HepG2 (cell line): ENCODE results near the gene NPHP4. TPM values are rescaled to one million over a fixed set of nuclear protein-coding genes. Genes with fewer than 3 reads are reported as not detected.
A peak's percentile ranks its signal among the peaks of the same experiment; 100 is the strongest.

ENCODE experiments used
- ATAC-seq: fragments of 200-7000 bp; cut with Tn5 transposase; 3 replicates; pipeline ENCODE4 v1.9.1; 2020; ENCODE audit warnings: mild to moderate bottlenecking, moderate library complexity
- BruUV-seq: library from RNA; stranded (reverse); fragments of 400-500 nt; replicated peaks from 2 replicates; lab custom pipeline; 2021; lab: Mats Ljungman, UMichigan
- CTCF ChIA-PET: fragments of 300-600 bp; formaldehyde crosslinking; extraction: SDS; loops from one replicate; lab custom pipeline; 2021; ENCODE audit warnings: low total read pairs, inconsistent platforms, low intra/inter-chr PET ratio; lab: Yijun Ruan, JAX
- POLR2A ChIA-PET: fragments of 350-600 bp; sonication (Branson Sonifier 250); formaldehyde crosslinking; loops from one replicate; lab custom pipeline; 2020; ENCODE audit warnings: antibody characterized with exemption, inconsistent platforms; lab: Yijun Ruan, JAX
- DNase-seq: peaks from one replicate; pipeline ENCODE4 v3.0.0-alpha.2; 2015; ENCODE audit warnings: low spot score
- FAIRE-seq: peaks from 3 replicates; lab custom pipeline; 2011; peaks lifted over from hg19 to GRCh38; lab: Jason Lieb, UNC
- H2AFZ ChIP-seq: one replicate; pipeline ENCODE4 v1.6.1; 2011; ENCODE audit warnings: low read length, inconsistent platforms
- H3K27ac ChIP-seq: fragments of 300-600 bp; 3 replicates; pipeline ENCODE4 v1.8.0; 2011; ENCODE audit warnings: mixed run types, mild to moderate bottlenecking, mixed read lengths, low read length, inconsistent platforms; ENCODE audit not compliant: insufficient read depth; ENCODE audit errors: extremely low read length
- H3K27me3 ChIP-seq, 2 experiments: fragments of 200-600 bp in 1 of 2; 2 replicates in 1 of 2; 3 replicates in 1 of 2; pipeline versions ENCODE4 v1.6.0 to v1.8.0; 2011; ENCODE audit warnings: low read length in 2 of 2, mild to moderate bottlenecking in 2 of 2, moderate library complexity in 2 of 2, inconsistent platforms in 1 of 2; ENCODE audit not compliant: insufficient read depth in 2 of 2, control insufficient read depth in 1 of 2
- H3K36me3 ChIP-seq, 2 experiments: fragments of 200-600 bp in 1 of 2; replicated peaks in 1 of 2; 2 replicates in 1 of 2; 3 replicates in 1 of 2; pipeline versions ENCODE4 v1.5.1 to v1.8.0; 2011; ENCODE audit warnings: low read length in 2 of 2, inconsistent platforms in 1 of 2; ENCODE audit not compliant: insufficient read depth in 2 of 2, control insufficient read depth in 1 of 2
- H3K4me1 ChIP-seq: 2 replicates; pipeline ENCODE4 v1.5.1; 2012; ENCODE audit warnings: low read length, inconsistent platforms; ENCODE audit not compliant: insufficient read depth
- H3K4me2 ChIP-seq: 2 replicates; pipeline ENCODE4 v1.6.0; 2011; ENCODE audit warnings: low read depth, low read length, inconsistent platforms
- H3K4me3 ChIP-seq, 3 experiments: fragments of 200-600 bp in 1 of 3; sonication (generic), shearing (Covaris generic) in 1 of 3; replicated peaks in 1 of 3; 2 replicates each; pipeline ENCODE4 v1.5.1; 2011 to 2016; ENCODE audit warnings: low read length in 3 of 3, inconsistent platforms in 2 of 3, low read depth in 2 of 3, mild to moderate bottlenecking in 2 of 3, control low read depth in 1 of 3, mixed read lengths in 1 of 3; ENCODE audit not compliant: insufficient read depth in 1 of 3
- H3K79me2 ChIP-seq: one replicate; pipeline ENCODE4 v1.6.1; 2011; ENCODE audit warnings: low read length, inconsistent platforms; ENCODE audit not compliant: insufficient read depth
- H3K9ac ChIP-seq: 2 replicates; pipeline ENCODE4 v1.6.0; 2011; ENCODE audit warnings: mild to moderate bottlenecking, low read depth, low read length, inconsistent platforms; ENCODE audit not compliant: insufficient read depth
- H3K9me3 ChIP-seq: 2 replicates; pipeline ENCODE4 v1.5.1; 2012; ENCODE audit warnings: mild to moderate bottlenecking, low read length
- H4K20me1 ChIP-seq: 2 replicates; pipeline ENCODE4 v1.6.0; 2011; ENCODE audit warnings: inconsistent platforms, mild to moderate bottlenecking, low read length, moderate library complexity; ENCODE audit not compliant: insufficient read depth
- AKAP8 ChIP-seq: sonication (generic); formaldehyde crosslinking; IDR thresholded peaks from 2 replicates; pipeline ENCODE4 v1.5.1; 2020; ENCODE audit warnings: mild to moderate bottlenecking, missing genetic modification reagents
- ARNT ChIP-seq: fragments of 450-650 bp; IDR thresholded peaks from 2 replicates; pipeline ENCODE4 v1.6.1; 2017
- ELF4 ChIP-seq: sonication (generic); formaldehyde crosslinking; IDR thresholded peaks from 2 replicates; pipeline ENCODE4 v1.5.0; 2020; ENCODE audit warnings: missing genetic modification reagents, mild to moderate bottlenecking, moderate library complexity, borderline replicate concordance
- HHEX ChIP-seq: IDR thresholded peaks from 2 replicates; pipeline ENCODE4 v1.6.1; 2016; ENCODE audit warnings: control low read depth
- MAFG ChIP-seq: sonication (generic); formaldehyde crosslinking; IDR thresholded peaks from 2 replicates; pipeline ENCODE4 v1.5.1; 2020; ENCODE audit warnings: mild to moderate bottlenecking, missing genetic modification reagents
- MEIS1 ChIP-seq: sonication (generic); formaldehyde crosslinking; IDR thresholded peaks from 2 replicates; pipeline ENCODE4 v1.9.0; 2021; ENCODE audit warnings: mild to moderate bottlenecking, missing genetic modification reagents, moderate library complexity, borderline replicate concordance
- POLR2G ChIP-seq: fragments of 200-400 bp; formaldehyde crosslinking; IDR thresholded peaks from 2 replicates; pipeline ENCODE4 v1.6.1; 2018; ENCODE audit warnings: mild to moderate bottlenecking, low read depth, low read length, moderate library complexity
- RAD51 ChIP-seq: fragments of 450-650 bp; IDR thresholded peaks from 2 replicates; pipeline ENCODE4 v1.6.1; 2016; ENCODE audit warnings: borderline replicate concordance
- RELA ChIP-seq: sonication (generic); formaldehyde crosslinking; IDR thresholded peaks from 2 replicates; pipeline ENCODE4 v1.4.0; 2020; ENCODE audit warnings: missing genetic modification reagents
- SP4 ChIP-seq: sonication (generic); formaldehyde crosslinking; IDR thresholded peaks from 2 replicates; pipeline ENCODE4 v1.8.1; 2023; ENCODE audit warnings: mild to moderate bottlenecking, missing genetic modification reagents
- ZGPAT ChIP-seq: IDR thresholded peaks from 2 replicates; pipeline ENCODE4 v1.6.1; 2016; ENCODE audit warnings: mild to moderate bottlenecking
- ZKSCAN1 ChIP-seq: fragments of 150-350 bp; IDR thresholded peaks from 2 replicates; pipeline ENCODE4 v1.6.1; 2014; ENCODE audit warnings: low read length
- ZMAT5 ChIP-seq: sonication (generic); formaldehyde crosslinking; IDR thresholded peaks from 2 replicates; pipeline ENCODE4 v1.5.0; 2020; ENCODE audit warnings: mild to moderate bottlenecking, low read depth, missing genetic modification reagents, borderline replicate concordance
- ZNF335 ChIP-seq: sonication (generic); formaldehyde crosslinking; IDR thresholded peaks from 2 replicates; pipeline ENCODE4 v1.4.0; 2020; ENCODE audit warnings: missing genetic modification reagents
- ZNF33A ChIP-seq: sonication (generic); formaldehyde crosslinking; IDR thresholded peaks from 2 replicates; pipeline ENCODE4 v1.5.1; 2020; ENCODE audit warnings: missing genetic modification reagents, mild to moderate bottlenecking, moderate library complexity, borderline replicate concordance
- ZNF672 ChIP-seq: sonication (generic); formaldehyde crosslinking; IDR thresholded peaks from 2 replicates; pipeline ENCODE4 v1.8.1; 2022; ENCODE audit warnings: missing genetic modification reagents
- ZNF687 ChIP-seq: sonication (generic); formaldehyde crosslinking; IDR thresholded peaks from 2 replicates; pipeline ENCODE4 v1.5.1; 2020; ENCODE audit warnings: mild to moderate bottlenecking, missing genetic modification reagents, moderate library complexity
- ZNF878 ChIP-seq: sonication (generic); formaldehyde crosslinking; IDR thresholded peaks from 2 replicates; pipeline ENCODE4 v1.8.1; 2023; ENCODE audit warnings: mild to moderate bottlenecking, missing genetic modification reagents, moderate library complexity
- WGBS: methylation state at CpG from one replicate; pipeline ENCODE4 v1.1.6; 2017; ENCODE audit warnings: low lambda C conversion rate; 5-methylcytosine and 5-hydroxymethylcytosine counted together
- in situ Hi-C: cut with HindIII; loops from 2 replicates; pipeline ENCODE4 v1.10.0; 2017; ENCODE audit warnings: low pct_unique_long_range_greater_than_20kb; ENCODE audit not compliant: extremely low pct_ligation_motif_present
- intact Hi-C: fragments of 100-400 bp; cut with micrococcal nuclease; formaldehyde crosslinking; loops from one replicate; pipeline ENCODE4 v1.10.0; 2022; ENCODE audit not compliant: unreplicated experiment
- polyA plus RNA-seq, 8 experiments: library from polyadenylated mRNA; depleted of rRNA in 3 of 8; stranded (reverse) in 7 of 8; unstranded in 1 of 8; fragments of >200 nt; fragmentation: Illumina TruSeq in 4 of 8; extraction: Trizol in 4 of 8; gene quantifications; 2 replicates each; pipeline versions ENCODE4 v1.2.1 to v1.2.3, GENCODE V29; 2011 to 2016; ENCODE audit warnings: low read depth in 4 of 8, missing spikeins in 1 of 8, mixed read lengths in 1 of 8; ENCODE audit not compliant: insufficient read depth in 1 of 8
- total RNA-seq, 5 experiments: library from RNA; depleted of rRNA; stranded (reverse); fragments of >200 nt; fragmentation: Illumina TruSeq; extraction: Trizol; gene quantifications; 2 replicates each; pipeline ENCODE4 v1.2.3, GENCODE V29; 2016; ENCODE audit warnings: low read depth in 1 of 5
- TF ChIP-seq, protein P1 (sequence below): sonication (generic); formaldehyde crosslinking; IDR thresholded peaks from 2 replicates; pipeline ENCODE4 v1.5.0; 2020; ENCODE audit warnings: missing genetic modification reagents

NPHP4 gene
- total and polyA plus RNA-seq, 2 of the 13 experiments (the other 11 are each of a cell fraction or from before 2014, with no cell fraction given) = 4.4 to 6.8 TPM

GRCh38 chr1:5956022-5956830, 36.0 kb downstream of the NPHP4 start:
- peak; percentile 10; the same call in 2 of the 3 replicates for ATAC-seq
- Histone ChIP-seq H3K4me3 (peak overlapping the region in 2 of 3 experiments; percentile 8 to 45; a peak in 3 of 6 replicates), H3K27me3 (no peaks in the 10 kb centered on the region), H4K20me1 (no peaks in the 10 kb centered on the region), H3K79me2 (no peaks in the 10 kb centered on the region), H3K36me3 (peaks cover 8 to 29% of the 10 kb centered on the region in 2 experiments; a peak in 4 of 5 replicates), H3K9ac (peak overlapping the region; percentile 67), H3K27ac (peak overlapping the region; percentile 92), H3K4me2 (peak overlapping the region; percentile 72), H2AFZ (no peak overlapping the region), H3K9me3 (no peaks in the 10 kb centered on the region), H3K4me1 (peaks cover 50% of the 10 kb centered on the region)
- ChIA-PET POLR2A (interaction anchor here (1.3 to 1.5 kb wide), 3 partner anchors 23 to 70 kb away, joined by 4 to 16 read pairs (median 7); partner anchors contain the start of gene NPHP4), CTCF (no interaction called here)
- no peak for FAIRE-seq
- 73% methylated on average over 7 of the region's 10 CpGs for WGBS
- BruUV-seq = TSS peak; percentile 50
- in situ Hi-C loops = no loop called here
- intact Hi-C loops = no loop called here
- DNase-seq = no peak
- TF ChIP-seq POLR2G (peak; percentile 74), ZGPAT (CRISPR knock-in tag) (no peak), ELF4 (CRISPR knock-in tag) (no peak), AKAP8 (CRISPR knock-in tag) (no peak), HHEX (CRISPR knock-in tag) (no peak), RELA (no peak), MEIS1 (no peak), ZNF878 (CRISPR knock-in tag) (no peak), RAD51 (no peak), ZNF687 (peak; percentile 70), SP4 (CRISPR knock-in tag) (peak; percentile 55; the same call in 1 of the 2 replicates), ZNF33A (CRISPR knock-in tag) (no peak), ARNT (no peak), ZKSCAN1 (no peak), MAFG (no peak), ZMAT5 (CRISPR knock-in tag) (no peak), ZNF672 (no peak), ZNF335 (CRISPR knock-in tag) (no peak)
- TF ChIP-seq, protein P1, sequence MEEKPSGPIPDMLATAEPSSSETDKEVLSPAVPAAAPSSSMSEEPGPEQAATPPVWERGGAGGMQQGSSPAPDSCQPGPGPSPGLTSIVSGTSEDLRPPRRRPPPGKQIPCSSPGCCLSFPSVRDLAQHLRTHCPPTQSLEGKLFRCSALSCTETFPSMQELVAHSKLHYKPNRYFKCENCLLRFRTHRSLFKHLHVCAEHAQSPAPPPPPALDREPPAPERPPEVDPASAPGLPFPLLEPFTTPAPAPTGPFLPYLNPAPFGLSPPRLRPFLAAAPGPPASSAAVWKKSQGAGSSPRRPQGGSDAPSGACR = no peak
